ENCODE measurements around the gene TMEM50A. TPM values are rescaled to one million over a fixed set of nuclear protein-coding genes. Genes with fewer than 3 reads are reported as not detected.
"Not testable (repeated sequence)": the region's sequence is repeated elsewhere in the genome, so short reads cannot be mapped to it uniquely, and the experiment has no call there.

TMEM50A gene
- total and polyA plus RNA-seq, 2 donors (not counting 1 experiment from before 2014, with no cell fraction given): 20.7 to 62.6 TPM

GRCh38 chr1:25387096-25387495 lies 49.0 kb downstream of the TMEM50A start:
- ATAC-seq (ENCODE audit: low read depth); DNase-seq: not testable (repeated sequence)
- WGBS (ENCODE audit: insufficient coverage): 100% methylated on average over 1 of the region's 4 CpGs

GRCh38 chr1:25388691-25389090 lies 50.6 kb downstream of the TMEM50A start:
- CTCF ChIA-PET; H4K20me1 ChIP-seq (ENCODE audit: control insufficient read depth, insufficient read depth, low read length, poor library complexity, severe bottlenecking); H3K9me3 Mint-ChIP-seq (ENCODE audit: insufficient read depth); POLR2A ChIA-PET; H3K4me3 ChIP-seq (ENCODE audit: control extremely low read depth in 1 of 5, extremely low read depth in 1 of 5, insufficient read depth in 1 of 5, low read depth in 2 of 5, low read length in 4 of 5); ATAC-seq (ENCODE audit: low read depth); H3K4me2 ChIP-seq (replicated peaks; ENCODE audit: low read depth, low read length, poor library complexity, severe bottlenecking); H2AFZ ChIP-seq (ENCODE audit: insufficient read depth, low read depth, low read length, poor library complexity, severe bottlenecking); DNase-seq; H3K9ac ChIP-seq (ENCODE audit: low read length); H3K36me3 ChIP-seq (replicated peaks in 1 of 2; ENCODE audit: control extremely low read depth in 1 of 2, control insufficient read depth in 1 of 2, extremely low read depth in 1 of 2, insufficient read depth in 2 of 2, low read length in 1 of 2); H3K4me1 Mint-ChIP-seq; H3K9me3 ChIP-seq (ENCODE audit: control extremely low read depth in 1 of 3, control insufficient read depth in 2 of 3, insufficient read depth in 1 of 3, low read length in 2 of 3); H3K27ac ChIP-seq (ENCODE audit: low read length in 2 of 2); H3K4me3 Mint-ChIP-seq; intact Hi-C loops (cut with micrococcal nuclease); H3K4me1 ChIP-seq (ENCODE audit: control insufficient read depth in 2 of 2, insufficient read depth in 2 of 2, low read length in 2 of 2); H3K27ac Mint-ChIP-seq; H3K79me2 ChIP-seq (ENCODE audit: control insufficient read depth, insufficient read depth, low read length); H3K27me3 ChIP-seq (replicated peaks in 1 of 4; ENCODE audit: control extremely low read depth in 1 of 4, control insufficient read depth in 3 of 4, insufficient read depth in 4 of 4, low read length in 3 of 4): not testable (repeated sequence)
- H3K27me3 Mint-ChIP-seq: peaks cover 15% of the 10 kb centered on the region
- 89% methylated on average over 4 of the region's 9 CpGs for WGBS (ENCODE audit: insufficient coverage)

More at GRCh38 chr1:25387096-25387495, 49.0 kb downstream of the TMEM50A start:
- H3K36me3 ChIP-seq (replicated peaks in 1 of 2; ENCODE audit: control extremely low read depth in 1 of 2, control insufficient read depth in 1 of 2, extremely low read depth in 1 of 2, insufficient read depth in 2 of 2, low read length in 1 of 2); H3K27me3 ChIP-seq (replicated peaks in 1 of 4; ENCODE audit: control extremely low read depth in 1 of 4, control insufficient read depth in 3 of 4, insufficient read depth in 4 of 4, low read length in 3 of 4); H3K27ac Mint-ChIP-seq; H3K9me3 Mint-ChIP-seq (ENCODE audit: insufficient read depth); H4K20me1 ChIP-seq (ENCODE audit: control insufficient read depth, insufficient read depth, low read length, poor library complexity, severe bottlenecking); H3K27ac ChIP-seq (ENCODE audit: low read length in 2 of 2); POLR2A ChIA-PET; intact Hi-C loops (cut with micrococcal nuclease); H3K4me3 ChIP-seq (ENCODE audit: control extremely low read depth in 1 of 5, extremely low read depth in 1 of 5, insufficient read depth in 1 of 5, low read depth in 2 of 5, low read length in 4 of 5); CTCF ChIA-PET; H3K79me2 ChIP-seq (ENCODE audit: control insufficient read depth, insufficient read depth, low read length); H3K4me2 ChIP-seq (replicated peaks; ENCODE audit: low read depth, low read length, poor library complexity, severe bottlenecking); H3K9ac ChIP-seq (ENCODE audit: low read length); H3K4me1 Mint-ChIP-seq; H2AFZ ChIP-seq (ENCODE audit: insufficient read depth, low read depth, low read length, poor library complexity, severe bottlenecking); H3K9me3 ChIP-seq (ENCODE audit: control extremely low read depth in 1 of 3, control insufficient read depth in 2 of 3, insufficient read depth in 1 of 3, low read length in 2 of 3); H3K4me1 ChIP-seq (ENCODE audit: control insufficient read depth in 2 of 2, insufficient read depth in 2 of 2, low read length in 2 of 2); H3K4me3 Mint-ChIP-seq: not testable (repeated sequence)
- peaks cover 20% of the 10 kb centered on the region for H3K27me3 Mint-ChIP-seq

GRCh38 chr1:25389721-25390120 lies 51.6 kb downstream of the TMEM50A start:
- H3K27me3 ChIP-seq (replicated peaks in 1 of 4; ENCODE audit: control extremely low read depth in 1 of 4, control insufficient read depth in 3 of 4, insufficient read depth in 4 of 4, low read length in 3 of 4); H3K4me1 ChIP-seq (ENCODE audit: control insufficient read depth in 2 of 2, insufficient read depth in 2 of 2, low read length in 2 of 2); DNase-seq; H3K9me3 ChIP-seq (ENCODE audit: control extremely low read depth in 1 of 3, control insufficient read depth in 2 of 3, insufficient read depth in 1 of 3, low read length in 2 of 3); intact Hi-C loops (cut with micrococcal nuclease); H3K4me1 Mint-ChIP-seq; POLR2A ChIA-PET; H3K27ac ChIP-seq (ENCODE audit: low read length in 2 of 2); H3K79me2 ChIP-seq (ENCODE audit: control insufficient read depth, insufficient read depth, low read length); ATAC-seq (ENCODE audit: low read depth); H3K4me3 Mint-ChIP-seq; H3K9me3 Mint-ChIP-seq (ENCODE audit: insufficient read depth); H3K27ac Mint-ChIP-seq; H3K4me3 ChIP-seq (ENCODE audit: control extremely low read depth in 1 of 5, extremely low read depth in 1 of 5, insufficient read depth in 1 of 5, low read depth in 2 of 5, low read length in 4 of 5); H2AFZ ChIP-seq (ENCODE audit: insufficient read depth, low read depth, low read length, poor library complexity, severe bottlenecking); H4K20me1 ChIP-seq (ENCODE audit: control insufficient read depth, insufficient read depth, low read length, poor library complexity, severe bottlenecking); H3K9ac ChIP-seq (ENCODE audit: low read length); H3K4me2 ChIP-seq (replicated peaks; ENCODE audit: low read depth, low read length, poor library complexity, severe bottlenecking); H3K36me3 ChIP-seq (replicated peaks in 1 of 2; ENCODE audit: control extremely low read depth in 1 of 2, control insufficient read depth in 1 of 2, extremely low read depth in 1 of 2, insufficient read depth in 2 of 2, low read length in 1 of 2); CTCF ChIA-PET: not testable (repeated sequence)
- WGBS (ENCODE audit: insufficient coverage): 68% methylated on average over 3 of the region's 3 CpGs
- peaks cover 19% of the 10 kb centered on the region for H3K27me3 Mint-ChIP-seq
